Heart left ventricle (tissue), 16 donors: ENCODE data around the gene RAB40C. TPM values are rescaled to one million over a fixed set of nuclear protein-coding genes. Genes with fewer than 3 reads are reported as not detected.

Experiments used
- ATAC-seq, 4 donors: fragments of 200-7000 bp; cut with Tn5 transposase; one replicate each; pipeline ENCODE4 v1.9.1; 2020 to 2022; ENCODE audit warnings: moderate library complexity in 4 of 4, mild to moderate bottlenecking in 3 of 4, moderate number of reproducible peaks in 1 of 4
- DNase-seq, 5 donors: peaks; one replicate each; pipeline ENCODE4 v3.0.0-alpha.2; 2020
- H3K27ac ChIP-seq, 12 donors: fragments of 200-600 bp; sonication (generic) in 4 of 12; one replicate each; pipeline versions ENCODE4 v1.5.0 to v1.8.0; 2016 to 2022; ENCODE audit warnings: mild to moderate bottlenecking in 2 of 12
- H3K27me3 ChIP-seq, 9 donors: fragments of 200-600 bp; sonication (generic) in 2 of 9; one replicate each; pipeline versions ENCODE4 v1.5.1 to v1.8.0; 2016 to 2022; ENCODE audit warnings: mild to moderate bottlenecking in 3 of 9
- H3K36me3 ChIP-seq, 9 donors: fragments of 200-600 bp; sonication (generic) in 2 of 9; one replicate each; pipeline versions ENCODE4 v1.5.0 to v1.8.0; 2018 to 2022; ENCODE audit warnings: mild to moderate bottlenecking in 2 of 9
- H3K4me1 ChIP-seq, 12 donors: fragments of 200-600 bp; sonication (generic) in 4 of 12; one replicate each; pipeline versions ENCODE4 v1.5.0 to v1.8.0; 2016 to 2022; ENCODE audit warnings: mild to moderate bottlenecking in 3 of 12
- H3K4me3 ChIP-seq, 12 donors: fragments of 200-600 bp; sonication (generic) in 4 of 12; one replicate each; pipeline versions ENCODE4 v1.5.0 to v1.8.0; 2017 to 2022; ENCODE audit warnings: mild to moderate bottlenecking in 9 of 12, moderate library complexity in 4 of 12
- H3K9me3 ChIP-seq, 12 donors: fragments of 200-600 bp; sonication (generic) in 4 of 12; one replicate each; pipeline versions ENCODE4 v1.5.0 to v1.8.0; 2016 to 2022; ENCODE audit warnings: mild to moderate bottlenecking in 1 of 12
- CTCF ChIP-seq, 12 donors: fragments of 200-600 bp; sonication (generic) in 4 of 12; IDR thresholded peaks; one replicate each; pipeline versions ENCODE4 v1.5.0 to v1.8.0; 2018 to 2022; ENCODE audit warnings: antibody characterized with exemption in 12 of 12, mild to moderate bottlenecking in 5 of 12
- POLR2A ChIP-seq, 2 donors: fragments of 450-650 bp; IDR thresholded peaks; one replicate each; pipeline ENCODE4 v1.6.1; 2017; ENCODE audit warnings: antibody characterized with exemption in 2 of 2, mild to moderate bottlenecking in 2 of 2, moderate library complexity in 2 of 2
- WGBS, 4 donors: extraction: QIAGEN DNeasy Blood & Tissue Kit in 2 of 4; methylation state at CpG; one replicate each; pipeline versions ENCODE4 v1.1.5 to v1.1.7; 2013 to 2018; 5-methylcytosine and 5-hydroxymethylcytosine counted together
- intact Hi-C, 10 donors: fragments of 100-400 bp; cut with DNase I; formaldehyde crosslinking; loops; one replicate each; pipeline versions ENCODE4 v1.11.1 to v1.14.2; 2022
- polyA plus RNA-seq, 2 donors: library from polyadenylated mRNA; stranded (reverse); fragments of 200-250 nt; gene quantifications; one replicate each; pipeline ENCODE4 v1.2.3, GENCODE V29; 2013
- total RNA-seq, 9 donors: library from RNA; depleted of rRNA in 2 of 9; stranded (reverse); fragments of >200 nt in 2 of 9; fragmentation: NEBNext Ultra II Directional in 3 of 9; extraction: Animal tissue kit (Norgen Biotek cat#: 25700) in 3 of 9; gene quantifications; one replicate each; pipeline versions ENCODE4 v1.1.0 to v1.2.4, GENCODE V29; 2016 to 2023
- donor health status: ischemic (EF 13 %, LVEDD 7.1; RV severe dilation, severe dysfunction).
- donor health status: healthy with polysubstance abuse.
- donor health status: DM: no; HTN: yes; CAD: no.
- donor health status: DM: no; HTN: no; CAD: no.
- donor health status: ischemic (EF 25% LVEDD 6.9; RV normal size, moderate dysfunction).
- donor health status: ischemic (EF 25% LVEDD 5.7; RV mildly dilated, moderate dysfunction).
- donor health status: healthy.
- donor health status: DM: yes; HTN: yes; CAD: no.
- donor health status: ischemic (EF 35%, LVEDD 5.7; RV mildly dilated, moderate dysfunction).
- donor health status: nonischemic (EF 11% LVEDD 7.7; RV severe dilation, severe dysfunction).
- donor health status: DM: yes; HTN: yes; CAD: no.
- donor health status: PGD.
- donor health status: ischemic (EF 29% LVEDD 5.4; RV normal size, mild dysfunction).
- donor health status: nonischemic (EF 23%, LVEDD 6.1; RV moderate dilation, normal function).

RAB40C gene
- total and polyA plus RNA-seq, 11 donors, result 10.2 to 22.0 (median 12.8) TPM

- Histone ChIP-seq H3K9me3 (no peaks in the 10 kb centered on the region), H3K27ac (no peak overlapping the region), H3K36me3 (peaks cover 0 to 7% (median 0%) of the 10 kb centered on the region in 9 donors), H3K4me3 (no peak overlapping the region), H3K4me1 (peaks cover 3 to 24% (median 15%) of the 10 kb centered on the region in 12 donors), H3K27me3 (no peaks in the 10 kb centered on the region)
- WGBS, 4 donors, result 94 to 98% (median 96%) methylated on average over 17 to 21 of the region's 21 CpGs
- TF ChIP-seq POLR2A (IDR thresholded peaks at IDR 0.05) (no peak), CTCF (IDR thresholded peaks at IDR 0.05) (no peak)
- DNase-seq, result no peak
- ATAC-seq, result no peak
- intact Hi-C loops, result loop anchor here in 4 of 10 donors (5.0 to 10.0 kb wide), 4 partner anchors 80 to 268 kb away; partner anchors contain the start of genes NME4 (in 2 of the 4) and RAB11FIP3 (in 1 of the 4)
These were observed 72.7 kb downstream of the RAB40C start for GRCh38 chr16:662597-662996.

GRCh38 chr16:666572-666971, 76.7 kb downstream of the RAB40C start:
- Histone ChIP-seq H3K27me3 (no peaks in the 10 kb centered on the region), H3K9me3 (no peaks in the 10 kb centered on the region)
- ATAC-seq, result no peak

GRCh38 chr16:667113-667779, 77.4 kb downstream of the RAB40C start:
- H3K27ac ChIP-seq, result peak overlapping the region in 11 of 12 donors; percentile 66 to 99 (median 94)
- ATAC-seq (no peak), DNase-seq (no peak)
- peaks cover 0 to 33% (median 31%) of the 10 kb centered on the region in 9 donors for H3K36me3 ChIP-seq
- intact Hi-C loops, result loop anchor here in 2 of 10 donors (10.0 kb wide), 2 partner anchors 242 to 272 kb away; partner anchors contain the start of genes NME4 (in 2 of the 2) and RAB11FIP3 (in 1 of the 2)
- TF ChIP-seq POLR2A (IDR thresholded peaks at IDR 0.05) (no peak), CTCF (IDR thresholded peaks at IDR 0.05) (no peak)
- no peaks in the 10 kb centered on the region for H3K9me3 ChIP-seq
- H3K27me3 ChIP-seq, result no peaks in the 10 kb centered on the region
- H3K4me1 ChIP-seq, result peaks cover 6 to 22% (median 17%) of the 10 kb centered on the region in 12 donors
- peak overlapping the region in 10 of 12 donors; percentile 67 to 100 (median 94) for H3K4me3 ChIP-seq
- 78 to 88% (median 86%) methylated on average over 14 to 22 of the region's 22 CpGs for WGBS, 4 donors

More at GRCh38 chr16:666572-666971, 76.7 kb downstream of the RAB40C start:
- H3K4me1 ChIP-seq, result peaks cover 6 to 22% (median 18%) of the 10 kb centered on the region in 12 donors
- TF ChIP-seq CTCF (IDR thresholded peaks at IDR 0.05) (no peak), POLR2A (IDR thresholded peaks at IDR 0.05) (no peak)
- intact Hi-C loops, result loop anchor here in 2 of 10 donors (10.0 kb wide), 2 partner anchors 242 to 272 kb away; partner anchors contain the start of genes NME4 (in 2 of the 2) and RAB11FIP3 (in 1 of the 2)
- no peak for DNase-seq
- WGBS, 4 donors, result 87 to 93% (median 90%) methylated on average over 3 to 13 of the region's 13 CpGs
- H3K4me3 ChIP-seq, result no peak overlapping the region
- peaks cover 0 to 26% (median 24%) of the 10 kb centered on the region in 9 donors for H3K36me3 ChIP-seq
- H3K27ac ChIP-seq, result no peak overlapping the region
